Retinal pigment epithelial cell (primary cell): Measurements from ENCODE around the gene CLOCK.

Experiments
- DNase-seq: peaks from one replicate; pipeline ENCODE4 v3.0.0-alpha.2; 2010; ENCODE audit warnings: low read depth
- H3K4me3 ChIP-seq: 2 replicates; pipeline ENCODE4 v1.5.1; 2011; ENCODE audit warnings: mild to moderate bottlenecking, low read length, control low read depth, moderate library complexity
- TF ChIP-seq, protein P1 (sequence below): conservative IDR thresholded peaks from 2 replicates; pipeline ENCODE4 v1.5.1; 2011; ENCODE audit warnings: low read depth, low read length, control low read depth, inconsistent platforms

Gene CLOCK

GRCh38 chr4:55398461-55398860 lies 148.2 kb downstream of the CLOCK start:
- DNase-seq = no peak
- TF ChIP-seq, protein P1, sequence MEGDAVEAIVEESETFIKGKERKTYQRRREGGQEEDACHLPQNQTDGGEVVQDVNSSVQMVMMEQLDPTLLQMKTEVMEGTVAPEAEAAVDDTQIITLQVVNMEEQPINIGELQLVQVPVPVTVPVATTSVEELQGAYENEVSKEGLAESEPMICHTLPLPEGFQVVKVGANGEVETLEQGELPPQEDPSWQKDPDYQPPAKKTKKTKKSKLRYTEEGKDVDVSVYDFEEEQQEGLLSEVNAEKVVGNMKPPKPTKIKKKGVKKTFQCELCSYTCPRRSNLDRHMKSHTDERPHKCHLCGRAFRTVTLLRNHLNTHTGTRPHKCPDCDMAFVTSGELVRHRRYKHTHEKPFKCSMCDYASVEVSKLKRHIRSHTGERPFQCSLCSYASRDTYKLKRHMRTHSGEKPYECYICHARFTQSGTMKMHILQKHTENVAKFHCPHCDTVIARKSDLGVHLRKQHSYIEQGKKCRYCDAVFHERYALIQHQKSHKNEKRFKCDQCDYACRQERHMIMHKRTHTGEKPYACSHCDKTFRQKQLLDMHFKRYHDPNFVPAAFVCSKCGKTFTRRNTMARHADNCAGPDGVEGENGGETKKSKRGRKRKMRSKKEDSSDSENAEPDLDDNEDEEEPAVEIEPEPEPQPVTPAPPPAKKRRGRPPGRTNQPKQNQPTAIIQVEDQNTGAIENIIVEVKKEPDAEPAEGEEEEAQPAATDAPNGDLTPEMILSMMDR = no peak

DNA sequence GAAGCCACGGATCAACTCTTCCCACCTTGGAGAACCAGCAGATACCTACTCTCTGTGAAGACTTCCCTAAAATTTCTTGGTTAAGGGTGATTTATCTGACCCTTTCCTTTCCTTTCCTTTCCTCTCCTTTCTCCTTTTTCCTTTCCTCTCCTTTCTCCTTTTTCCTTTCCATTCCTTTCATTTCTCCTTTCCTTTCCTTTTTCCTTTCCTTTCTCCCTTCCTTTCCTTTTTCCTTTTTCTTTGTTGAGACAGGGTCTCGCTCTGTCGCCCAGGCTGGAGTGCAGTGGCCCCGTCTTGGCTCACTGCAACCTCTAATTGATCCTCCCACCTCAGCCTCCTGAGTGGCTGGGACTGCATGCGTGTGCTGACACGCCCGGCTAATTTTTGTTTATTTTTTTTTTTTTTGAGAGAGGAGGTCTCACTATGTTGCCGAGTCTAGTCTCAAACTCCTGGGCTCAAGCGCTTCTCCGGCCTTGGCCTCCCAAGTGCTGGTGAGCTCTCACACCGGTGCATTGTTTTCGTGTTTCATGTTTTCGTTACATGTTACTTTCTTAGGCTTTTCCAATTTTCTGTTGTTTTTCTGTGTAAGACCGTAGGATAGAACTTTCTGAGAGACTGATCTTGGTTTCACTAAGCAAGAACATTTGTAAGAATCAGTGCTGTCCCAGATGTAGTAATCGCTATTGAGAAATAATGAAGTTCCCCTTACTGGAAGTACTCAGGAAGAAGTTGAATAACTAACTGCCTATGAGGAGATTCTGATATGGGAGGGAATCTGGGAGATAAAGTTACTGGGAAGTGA lies 149.0 kb downstream of the CLOCK start:
- TF ChIP-seq, protein P1 = no peak
- no peak for DNase-seq
- peak overlapping the region; percentile 79 for H3K4me3 ChIP-seq

More at GRCh38 chr4:55398461-55398860, 148.2 kb downstream of the CLOCK start:
- peak overlapping the region; percentile 79 for H3K4me3 ChIP-seq

DNA sequence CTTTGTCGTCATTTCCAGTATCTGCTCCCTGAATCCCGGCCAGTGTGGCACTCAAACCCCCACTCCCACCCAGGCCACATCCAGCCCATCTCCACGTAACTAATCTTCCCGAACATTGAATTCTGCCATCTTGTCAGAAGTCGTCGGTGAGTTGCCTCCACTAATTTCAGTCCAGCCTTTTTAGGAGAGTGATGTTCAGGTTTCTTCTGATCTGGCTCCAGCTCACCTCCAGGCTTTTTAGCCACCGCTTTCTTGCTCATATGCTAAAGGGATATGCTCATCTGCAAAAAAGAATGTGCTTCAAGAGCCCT lies 149.6 kb downstream of the CLOCK start:
- TF ChIP-seq, protein P1 = no peak
- no peak for DNase-seq
- peak overlapping the region; percentile 79 for H3K4me3 ChIP-seq

- H3K4me3 ChIP-seq = peak overlapping the region; percentile 79
- no peak for DNase-seq
- TF ChIP-seq, protein P1 = no peak
These were observed 150.2 kb downstream of the CLOCK start for GRCh38 chr4:55396308-55397125.

- peak within 1 kb of the TSS; percentile 79 for H3K4me3 ChIP-seq
- peak; percentile 62 for DNase-seq
- TF ChIP-seq, protein P1 = no peak
These were observed 151.0 kb downstream of the CLOCK start, which contains the start of gene TMEM165 for GRCh38 chr4:55395529-55396307. Gene TMEM165, plus strand, starts transcription at chr4:55395957. Its CDS starts 233 bp downstream, at chr4:55396190.

- no peak for DNase-seq
- TF ChIP-seq, protein P1 = no peak
- H3K4me3 ChIP-seq = peak overlapping the region; percentile 79
These were observed 151.5 kb downstream of the CLOCK start for GRCh38 chr4:55395218-55395528.
